ENCODE results near the gene CAMK2G.

The CAMK2G gene

DNA sequence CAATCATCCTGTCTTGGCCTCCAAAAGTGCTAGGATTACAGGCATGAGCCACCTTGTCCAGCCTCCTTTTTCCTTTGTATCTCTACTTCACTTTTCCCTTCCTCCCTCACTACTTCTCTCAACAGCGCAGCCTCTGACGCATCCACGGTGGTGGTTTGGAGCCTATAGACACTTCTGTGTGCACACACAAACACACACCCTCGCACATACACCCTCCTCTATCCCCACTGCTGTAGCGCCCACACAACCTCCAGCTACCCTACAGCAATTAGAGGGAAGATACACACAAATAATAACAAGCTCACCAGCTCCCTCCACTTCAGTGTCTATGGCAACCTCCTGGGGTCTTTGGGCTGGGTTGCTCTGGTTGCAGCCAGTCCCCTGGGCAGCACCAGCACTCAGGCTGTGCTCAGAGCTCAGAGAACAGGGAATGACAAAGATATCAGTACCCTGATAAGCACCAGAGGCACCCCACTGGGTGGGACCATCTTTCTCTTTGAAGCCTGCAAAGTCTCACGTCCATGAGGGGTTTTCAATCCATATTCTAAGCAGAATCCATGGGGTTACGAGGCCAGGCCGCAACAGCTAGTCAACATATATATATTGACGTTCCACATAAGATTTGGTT is 3.3 kb upstream of the CAMK2G start:
- no peak overlapping the region for H3K23ac ChIP-seq (ENCODE audit: low read length)
- no peak overlapping the region for H3K4ac ChIP-seq (ENCODE audit: low read depth, low read length)
- no peak overlapping the region for H3K27ac ChIP-seq (ENCODE audit: low read depth, low read length)
- H3K79me2 ChIP-seq (ENCODE audit: control insufficient read depth, insufficient read depth, low read length, poor library complexity) = peaks cover 4% of the 10 kb centered on the region
- H3K14ac ChIP-seq (ENCODE audit: low read length) = no peak overlapping the region
- H3K4me1 ChIP-seq (ENCODE audit: control insufficient read depth in 1 of 2, insufficient read depth in 2 of 2, low read length in 2 of 2) = peaks cover 14 to 18% of the 10 kb centered on the region in 2 experiments
- DNase-seq = no peak
- WGBS (ENCODE audit: extremely low coverage, insufficient coverage, insufficient read length) = no CpG with 5 or more reads among the region's 9 CpGs
- no peak overlapping the region for H3K4me2 ChIP-seq (ENCODE audit: low read length)
- H4K8ac ChIP-seq (ENCODE audit: low read depth, low read length) = no peak overlapping the region
- H3K18ac ChIP-seq (ENCODE audit: low read length) = no peak overlapping the region
- H4K91ac ChIP-seq (ENCODE audit: low read depth, low read length) = no peak overlapping the region
- no peak overlapping the region for H4K12ac ChIP-seq (ENCODE audit: low read depth, low read length)
- no peaks in the 10 kb centered on the region for H3K36me3 ChIP-seq (ENCODE audit: control insufficient read depth in 1 of 2, insufficient read depth in 2 of 2, low read length in 2 of 2)
- no peaks in the 10 kb centered on the region for H3K27me3 ChIP-seq (ENCODE audit: insufficient read depth, low read length)
- no peak overlapping the region for H3K9ac ChIP-seq (ENCODE audit: low read length)
- H2BK120ac ChIP-seq (ENCODE audit: insufficient read depth, low read length, poor library complexity) = no peak overlapping the region
- H2AFZ ChIP-seq (ENCODE audit: insufficient read depth, low read length, poor library complexity) = no peak overlapping the region
- H2AK5ac ChIP-seq (ENCODE audit: low read length) = no peak overlapping the region
- peaks cover 13% of the 10 kb centered on the region for H3K79me1 ChIP-seq (ENCODE audit: low read length)
- H3K9me3 ChIP-seq (ENCODE audit: insufficient read depth, low read depth, low read length) = no peaks in the 10 kb centered on the region
- H3K4me3 ChIP-seq (ENCODE audit: low read depth, low read length) = no peak overlapping the region
- H2BK12ac ChIP-seq (ENCODE audit: low read length) = no peak overlapping the region
- H2BK5ac ChIP-seq (ENCODE audit: low read depth, low read length, poor library complexity) = no peak overlapping the region

DNA sequence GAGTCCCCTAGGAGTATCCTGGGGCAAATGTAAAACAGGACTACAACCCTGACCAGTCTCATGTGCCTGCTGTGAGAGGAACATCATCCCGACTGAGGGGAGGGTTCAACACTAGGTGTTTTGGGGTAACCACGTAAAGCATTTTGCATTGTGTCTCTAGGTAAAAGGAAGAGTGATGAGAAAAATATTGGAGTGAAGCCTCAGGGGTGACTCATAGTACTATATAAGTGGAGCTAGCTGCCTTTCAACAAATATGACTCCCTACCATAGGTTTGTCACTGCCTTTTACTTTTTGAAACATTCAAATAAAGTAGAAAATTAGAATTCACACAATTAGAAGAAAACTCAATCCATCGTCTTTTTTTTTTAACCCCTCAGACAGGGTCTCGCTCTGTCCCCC is 2.6 kb upstream of the CAMK2G start:
- no peak overlapping the region for H3K9ac ChIP-seq (ENCODE audit: low read length)
- H3K4me2 ChIP-seq (ENCODE audit: low read length) = no peak overlapping the region
- H4K91ac ChIP-seq (ENCODE audit: low read depth, low read length) = no peak overlapping the region
- H2BK120ac ChIP-seq (ENCODE audit: insufficient read depth, low read length, poor library complexity) = no peak overlapping the region
- H3K36me3 ChIP-seq (ENCODE audit: control insufficient read depth in 1 of 2, insufficient read depth in 2 of 2, low read length in 2 of 2) = no peaks in the 10 kb centered on the region
- no peak overlapping the region for H4K12ac ChIP-seq (ENCODE audit: low read depth, low read length)
- H3K18ac ChIP-seq (ENCODE audit: low read length) = no peak overlapping the region
- no peaks in the 10 kb centered on the region for H3K9me3 ChIP-seq (ENCODE audit: insufficient read depth, low read depth, low read length)
- H3K4me1 ChIP-seq (ENCODE audit: control insufficient read depth in 1 of 2, insufficient read depth in 2 of 2, low read length in 2 of 2) = peaks cover 21 to 24% of the 10 kb centered on the region in 2 experiments
- H3K27me3 ChIP-seq (ENCODE audit: insufficient read depth, low read length) = no peaks in the 10 kb centered on the region
- H3K27ac ChIP-seq (ENCODE audit: low read depth, low read length) = no peak overlapping the region
- no peak overlapping the region for H2AK5ac ChIP-seq (ENCODE audit: low read length)
- H2AFZ ChIP-seq (ENCODE audit: insufficient read depth, low read length, poor library complexity) = no peak overlapping the region
- no peak overlapping the region for H3K14ac ChIP-seq (ENCODE audit: low read length)
- DNase-seq = peak in 1 of 2 donors; percentile 45
- H3K79me1 ChIP-seq (ENCODE audit: low read length) = peaks cover 13% of the 10 kb centered on the region
- H3K79me2 ChIP-seq (ENCODE audit: control insufficient read depth, insufficient read depth, low read length, poor library complexity) = peaks cover 4% of the 10 kb centered on the region
- no peak overlapping the region for H3K4ac ChIP-seq (ENCODE audit: low read depth, low read length)
- H2BK5ac ChIP-seq (ENCODE audit: low read depth, low read length, poor library complexity) = no peak overlapping the region
- WGBS (ENCODE audit: extremely low coverage, insufficient coverage, insufficient read length) = no CpG with 5 or more reads among the region's 4 CpGs
- H3K4me3 ChIP-seq (ENCODE audit: low read depth, low read length) = no peak overlapping the region
- H3K23ac ChIP-seq (ENCODE audit: low read length) = no peak overlapping the region
- H4K8ac ChIP-seq (ENCODE audit: low read depth, low read length) = no peak overlapping the region
- no peak overlapping the region for H2BK12ac ChIP-seq (ENCODE audit: low read length)

DNA sequence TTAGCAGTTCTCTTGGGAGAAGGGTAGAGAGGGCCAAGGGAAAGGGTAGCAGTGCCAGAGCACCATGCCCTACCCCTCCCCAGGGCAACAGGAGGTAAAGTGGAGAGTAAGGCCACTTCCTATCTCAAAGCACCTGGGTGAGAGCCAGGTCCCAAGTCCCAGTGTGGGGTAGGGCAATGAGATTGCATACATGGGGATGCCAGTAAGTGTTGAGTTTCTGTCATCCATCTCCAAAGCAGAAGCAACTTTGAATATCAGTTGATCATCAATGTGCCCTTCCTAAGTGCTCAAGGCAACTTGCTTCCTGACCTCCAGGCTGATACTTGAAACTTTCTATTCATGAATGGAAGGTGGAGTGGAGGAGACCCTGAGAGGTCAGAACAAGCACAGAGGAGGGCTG is 2.2 kb upstream of the CAMK2G start:
- no peaks in the 10 kb centered on the region for H3K36me3 ChIP-seq (ENCODE audit: control insufficient read depth in 1 of 2, insufficient read depth in 2 of 2, low read length in 2 of 2)
- no peak overlapping the region for H2AFZ ChIP-seq (ENCODE audit: insufficient read depth, low read length, poor library complexity)
- no peaks in the 10 kb centered on the region for H3K27me3 ChIP-seq (ENCODE audit: insufficient read depth, low read length)
- peaks cover 4% of the 10 kb centered on the region for H3K79me2 ChIP-seq (ENCODE audit: control insufficient read depth, insufficient read depth, low read length, poor library complexity)
- H4K8ac ChIP-seq (ENCODE audit: low read depth, low read length) = no peak overlapping the region
- DNase-seq = peak in 1 of 2 donors; percentile 18
- H3K14ac ChIP-seq (ENCODE audit: low read length) = peak overlapping the region; percentile 14
- peak overlapping the region; percentile 45 for H3K18ac ChIP-seq (ENCODE audit: low read length)
- no peak overlapping the region for H3K4me3 ChIP-seq (ENCODE audit: low read depth, low read length)
- H3K79me1 ChIP-seq (ENCODE audit: low read length) = peaks cover 13% of the 10 kb centered on the region
- peaks cover 23 to 27% of the 10 kb centered on the region in 2 experiments for H3K4me1 ChIP-seq (ENCODE audit: control insufficient read depth in 1 of 2, insufficient read depth in 2 of 2, low read length in 2 of 2)
- no peak overlapping the region for H4K12ac ChIP-seq (ENCODE audit: low read depth, low read length)
- H2BK5ac ChIP-seq (ENCODE audit: low read depth, low read length, poor library complexity) = no peak overlapping the region
- no peak overlapping the region for H2AK5ac ChIP-seq (ENCODE audit: low read length)
- no peak overlapping the region for H3K9ac ChIP-seq (ENCODE audit: low read length)
- H3K4me2 ChIP-seq (ENCODE audit: low read length) = no peak overlapping the region
- H3K27ac ChIP-seq (ENCODE audit: low read depth, low read length) = no peak overlapping the region
- peak overlapping the region; percentile 37 for H4K91ac ChIP-seq (ENCODE audit: low read depth, low read length)
- peak overlapping the region; percentile 25 for H2BK12ac ChIP-seq (ENCODE audit: low read length)
- no peak overlapping the region for H3K4ac ChIP-seq (ENCODE audit: low read depth, low read length)
- no peak overlapping the region for H2BK120ac ChIP-seq (ENCODE audit: insufficient read depth, low read length, poor library complexity)
- H3K23ac ChIP-seq (ENCODE audit: low read length) = no peak overlapping the region
- no peaks in the 10 kb centered on the region for H3K9me3 ChIP-seq (ENCODE audit: insufficient read depth, low read depth, low read length)

DNA sequence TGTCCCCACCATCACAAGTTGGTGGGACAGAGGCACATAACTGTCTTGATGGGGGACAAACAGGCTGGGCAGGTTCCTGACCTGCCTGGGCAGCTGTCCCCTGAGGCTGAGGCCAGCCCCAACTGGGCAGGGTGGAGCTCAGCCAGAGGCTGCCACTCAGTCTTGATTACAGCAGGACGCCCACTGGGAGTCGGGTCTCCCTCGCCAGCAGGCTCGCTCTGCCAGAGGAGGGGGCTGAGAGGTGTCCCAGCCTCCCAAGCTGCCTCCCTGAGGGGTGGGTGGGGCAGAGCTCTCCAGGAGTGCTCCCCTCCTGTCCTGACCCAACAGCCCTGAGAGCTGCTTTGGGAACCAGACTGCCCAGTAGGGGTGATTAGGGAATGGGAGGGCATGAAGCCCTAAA is 1.8 kb upstream of the CAMK2G start:
- Histone ChIP-seq H3K14ac (ENCODE audit: low read length) (peak overlapping the region; percentile 14), H3K18ac (ENCODE audit: low read length) (peak overlapping the region; percentile 45), H3K79me1 (ENCODE audit: low read length) (peaks cover 13% of the 10 kb centered on the region), H3K4me3 (ENCODE audit: low read depth, low read length) (no peak overlapping the region), H3K23ac (ENCODE audit: low read length) (no peak overlapping the region), H3K9ac (ENCODE audit: low read length) (no peak overlapping the region), H3K4me2 (ENCODE audit: low read length) (peak overlapping the region; percentile 33), H3K79me2 (ENCODE audit: control insufficient read depth, insufficient read depth, low read length, poor library complexity) (peaks cover 4% of the 10 kb centered on the region), H2BK5ac (ENCODE audit: low read depth, low read length, poor library complexity) (no peak overlapping the region), H2BK120ac (ENCODE audit: insufficient read depth, low read length, poor library complexity) (no peak overlapping the region), H2AFZ (ENCODE audit: insufficient read depth, low read length, poor library complexity) (no peak overlapping the region), H2BK12ac (ENCODE audit: low read length) (peak overlapping the region; percentile 25), H3K36me3 (ENCODE audit: control insufficient read depth in 1 of 2, insufficient read depth in 2 of 2, low read length in 2 of 2) (no peaks in the 10 kb centered on the region), H3K9me3 (ENCODE audit: insufficient read depth, low read depth, low read length) (no peaks in the 10 kb centered on the region), H3K4ac (ENCODE audit: low read depth, low read length) (no peak overlapping the region), H4K8ac (ENCODE audit: low read depth, low read length) (no peak overlapping the region), H3K27me3 (ENCODE audit: insufficient read depth, low read length) (no peaks in the 10 kb centered on the region), H3K27ac (ENCODE audit: low read depth, low read length) (no peak overlapping the region), H2AK5ac (ENCODE audit: low read length) (no peak overlapping the region), H4K12ac (ENCODE audit: low read depth, low read length) (no peak overlapping the region), H4K91ac (ENCODE audit: low read depth, low read length) (peak overlapping the region; percentile 37), H3K4me1 (ENCODE audit: control insufficient read depth in 1 of 2, insufficient read depth in 2 of 2, low read length in 2 of 2) (peaks cover 27 to 31% of the 10 kb centered on the region in 2 experiments)
- peak; percentile 82 to 85 for DNase-seq
- no CpG with 5 or more reads among the region's 4 CpGs for WGBS (ENCODE audit: extremely low coverage, insufficient coverage, insufficient read length)
